GM11168 (cell line): Measurements from ENCODE around the gene P2RX4.
"Not testable (repeated sequence)": the region's sequence is repeated elsewhere in the genome, so short reads cannot be mapped to it uniquely, and the experiment has no call there.

ENCODE experiments used
- in situ Hi-C: fragments of 300-500 bp; cut with MboI; formaldehyde crosslinking; loops from one replicate; pipeline ENCODE4 v1.12.0; 2022; ENCODE audit warnings: low sequenced_read_pairs; ENCODE audit not compliant: unreplicated experiment

Gene P2RX4

DNA sequence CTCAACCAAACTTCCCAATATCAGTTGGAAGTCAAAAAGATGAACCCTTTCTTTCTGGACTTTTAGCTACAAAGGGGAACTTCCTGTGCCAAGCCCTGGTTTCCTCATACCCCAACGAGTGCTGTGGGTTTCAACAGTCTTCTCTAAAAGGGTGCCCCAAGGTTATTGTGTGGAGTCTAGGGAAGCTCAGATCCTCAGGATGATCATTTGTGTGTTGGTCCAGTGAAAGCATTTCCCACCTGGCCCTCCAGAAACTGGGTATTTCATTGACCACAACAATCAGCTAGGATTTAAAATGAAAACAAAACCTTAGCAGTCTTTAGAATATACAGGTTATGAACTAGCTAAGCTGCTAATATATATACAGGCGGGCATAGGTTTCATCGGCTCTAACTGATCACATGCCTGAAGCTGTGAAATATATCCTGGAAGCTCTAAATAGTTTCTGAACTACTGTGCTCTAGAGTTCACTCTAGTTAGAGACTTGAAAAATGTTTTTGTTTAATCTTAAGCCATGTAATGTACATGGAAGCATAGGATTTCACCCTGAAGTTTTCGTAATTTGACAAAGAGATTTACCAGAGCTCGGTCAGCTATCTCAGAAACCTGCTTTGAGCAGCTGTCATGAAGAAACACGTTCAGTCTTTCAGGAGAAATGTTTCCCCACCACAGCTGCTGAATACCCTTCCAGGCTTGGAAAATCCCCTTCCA is 29.6 kb downstream of the P2RX4 start:
- in situ Hi-C loops, result no loop called here

GRCh38 chr12:121240062-121240420 is 30.1 kb downstream of the P2RX4 start:
- in situ Hi-C loops, result no loop called here

GRCh38 chr12:121240484-121241101 is 30.7 kb downstream of the P2RX4 start:
- in situ Hi-C loops, result no loop called here

DNA sequence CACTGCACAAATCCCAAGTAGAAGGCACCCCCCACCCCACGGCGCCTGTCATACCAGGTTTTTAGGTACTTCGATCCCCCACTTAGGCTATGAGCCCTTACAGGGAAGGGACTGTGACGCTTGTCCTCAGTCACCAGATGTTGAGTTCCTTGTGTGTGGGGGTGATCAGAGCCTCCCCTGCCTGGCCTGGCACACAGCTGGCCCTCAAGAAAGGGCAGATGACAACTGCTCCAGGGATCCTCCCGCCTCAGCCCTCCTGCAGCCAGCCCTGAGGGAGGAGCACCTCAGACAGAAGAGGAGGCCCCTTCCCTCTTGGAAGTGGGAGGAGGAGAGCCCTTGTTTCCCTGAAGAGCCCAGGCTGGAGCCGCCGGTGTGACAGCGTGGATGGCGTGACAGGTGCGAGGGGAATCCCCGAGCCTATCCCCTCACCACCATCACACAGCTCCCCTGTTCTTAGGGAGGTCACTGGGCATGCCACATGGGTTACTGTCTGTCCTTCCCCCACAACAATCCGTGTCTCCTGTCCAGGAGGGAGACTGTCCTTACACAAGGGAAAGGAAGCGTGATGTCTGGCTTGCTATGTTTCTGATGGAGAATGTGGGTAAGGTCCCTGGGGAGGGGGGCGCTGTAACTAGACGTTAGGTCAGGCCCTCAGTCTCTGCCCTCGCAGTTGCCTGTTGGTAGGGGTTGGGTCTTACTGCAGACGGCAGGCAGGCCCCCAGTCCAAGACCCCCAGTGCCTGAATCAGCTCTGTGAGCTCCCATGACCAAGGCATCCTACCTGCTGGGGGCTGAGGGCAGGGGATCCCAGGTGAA is 31.4 kb downstream of the P2RX4 start:
- in situ Hi-C loops, result no loop called here

GRCh38 chr12:121245031-121245430 is 35.1 kb downstream of the P2RX4 start:
- in situ Hi-C loops, result no loop called here

DNA sequence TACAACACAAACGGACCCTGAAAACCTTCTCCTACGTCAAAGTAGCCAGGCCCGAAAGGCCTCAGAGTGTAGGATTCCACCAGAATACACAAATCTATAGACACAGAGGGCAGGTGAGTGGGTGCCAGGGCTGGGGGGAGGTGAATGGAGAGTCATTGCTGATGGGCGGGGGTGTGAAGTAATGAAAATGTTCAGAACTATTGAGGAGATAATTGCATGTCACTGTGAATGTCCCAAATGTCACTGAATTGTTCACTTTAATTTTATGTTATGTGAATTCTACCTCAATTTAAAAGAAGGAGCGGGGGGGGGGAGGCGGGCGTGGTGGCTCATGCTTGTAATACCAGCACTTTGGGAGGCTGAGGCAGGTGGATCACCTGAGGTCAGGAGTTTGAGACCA is 36.0 kb downstream of the P2RX4 start:
- in situ Hi-C loops, result no loop called here

DNA sequence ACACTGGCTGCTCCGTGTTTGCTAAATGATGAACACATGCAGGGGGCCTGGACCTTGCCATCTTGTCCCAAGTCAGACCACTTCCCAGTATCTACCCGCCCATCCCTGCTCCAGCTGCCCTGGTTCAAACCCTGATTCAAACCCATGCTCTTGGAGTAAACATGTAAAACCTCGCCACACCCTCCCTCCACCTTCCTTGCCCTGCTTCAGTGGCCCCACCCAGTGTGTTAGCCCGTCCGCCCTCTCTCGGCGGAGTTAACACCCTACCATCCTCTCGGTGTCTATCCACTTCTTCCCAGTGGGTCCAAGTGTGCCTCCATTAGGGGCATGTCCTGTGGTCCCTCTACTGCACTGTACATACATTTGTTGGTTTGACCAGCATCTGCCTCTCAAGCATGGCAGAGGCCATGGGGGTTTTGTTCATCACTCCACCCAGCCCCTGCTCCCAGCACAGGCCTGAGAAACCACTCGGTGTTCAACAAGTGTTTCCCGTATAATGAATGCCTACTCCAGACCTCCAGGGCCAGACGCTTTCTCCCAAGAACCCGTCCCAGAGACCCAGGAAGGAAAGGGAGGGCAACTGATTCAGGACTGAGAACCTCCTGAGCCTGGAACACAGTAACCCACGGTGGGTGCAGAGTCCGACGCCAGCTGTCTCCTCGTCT is 37.1 kb downstream of the P2RX4 start:
- in situ Hi-C loops, result no loop called here

GRCh38 chr12:121248622-121249021 is 38.7 kb downstream of the P2RX4 start:
- in situ Hi-C loops, result no loop called here

- in situ Hi-C loops, result no loop called here
Measured at GRCh38 chr12:121250359-121250758, 40.4 kb downstream of the P2RX4 start.

DNA sequence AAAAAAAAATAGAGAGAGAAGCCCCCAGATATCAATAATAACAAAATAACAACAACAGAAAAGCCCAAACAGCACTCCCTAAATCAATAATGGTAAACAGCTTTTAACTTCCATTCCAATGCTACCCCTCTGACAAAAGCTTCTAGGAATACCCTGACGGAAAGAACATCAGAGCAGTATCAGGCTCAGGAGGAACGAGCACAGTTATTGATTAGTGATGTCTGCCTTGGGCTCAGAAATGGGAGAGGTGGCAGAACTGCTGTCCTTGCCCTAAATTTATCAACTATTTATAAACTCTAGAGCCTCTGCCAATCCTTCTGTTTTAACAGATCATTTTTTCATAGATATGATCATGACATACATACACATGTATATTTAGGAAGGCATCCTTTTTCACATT is 41.9 kb downstream of the P2RX4 start:
- in situ Hi-C loops, result no loop called here

GRCh38 chr12:121252712-121253345 is 42.9 kb downstream of the P2RX4 start:
- in situ Hi-C loops, result no loop called here

DNA sequence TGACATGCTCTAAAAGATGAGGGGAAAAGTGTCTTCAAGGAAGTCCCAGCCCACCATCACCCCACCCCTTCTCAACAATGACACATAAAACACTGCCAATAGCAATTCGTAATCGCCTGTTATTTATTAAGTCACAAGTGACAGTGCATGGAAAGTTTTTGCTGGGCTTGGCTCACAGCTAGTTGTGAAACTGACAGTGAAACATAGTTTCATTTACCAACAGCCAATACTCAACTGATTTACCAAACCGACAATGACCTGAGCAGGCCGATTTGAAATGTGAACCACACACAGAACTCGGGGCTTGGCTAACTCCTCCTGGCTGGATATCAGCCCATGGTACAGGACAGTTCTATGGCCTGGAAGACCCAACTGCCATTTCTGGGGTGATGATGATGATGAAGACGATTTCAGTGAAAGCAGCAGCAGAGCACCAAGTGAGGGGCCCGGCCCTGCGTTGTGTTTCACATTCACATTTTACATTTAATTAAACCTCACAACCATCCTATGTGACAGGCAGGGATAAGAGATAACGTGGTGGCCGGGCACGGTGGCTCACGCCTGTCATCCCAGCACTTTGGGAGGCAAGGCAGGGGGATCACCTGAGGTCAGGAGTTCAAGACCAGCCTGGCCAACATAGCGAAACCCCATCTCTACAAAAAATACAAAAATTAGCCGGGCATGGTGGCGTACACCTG is 43.9 kb downstream of the P2RX4 start:
- in situ Hi-C loops, result no loop called here

DNA sequence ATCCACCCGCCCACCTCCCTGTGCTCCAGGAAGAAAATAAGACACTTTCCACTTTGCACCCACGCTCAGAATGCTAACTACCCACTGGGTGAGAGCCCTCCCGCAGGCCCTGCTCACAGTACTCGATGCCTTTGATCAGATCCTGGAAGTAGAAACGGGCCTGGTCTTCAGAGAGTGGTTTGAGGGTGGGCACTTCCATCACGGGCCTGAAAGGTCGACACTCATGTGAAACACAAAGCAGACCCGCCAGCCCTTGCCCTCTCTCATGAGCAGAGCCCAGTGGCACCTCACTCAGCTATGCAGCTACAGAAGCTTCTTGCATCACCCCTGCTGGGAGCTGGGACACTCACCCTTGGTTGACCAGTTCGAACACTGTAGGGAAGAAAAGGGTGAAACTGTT is 45.5 kb downstream of the P2RX4 start:
- in situ Hi-C loops, result no loop called here

DNA sequence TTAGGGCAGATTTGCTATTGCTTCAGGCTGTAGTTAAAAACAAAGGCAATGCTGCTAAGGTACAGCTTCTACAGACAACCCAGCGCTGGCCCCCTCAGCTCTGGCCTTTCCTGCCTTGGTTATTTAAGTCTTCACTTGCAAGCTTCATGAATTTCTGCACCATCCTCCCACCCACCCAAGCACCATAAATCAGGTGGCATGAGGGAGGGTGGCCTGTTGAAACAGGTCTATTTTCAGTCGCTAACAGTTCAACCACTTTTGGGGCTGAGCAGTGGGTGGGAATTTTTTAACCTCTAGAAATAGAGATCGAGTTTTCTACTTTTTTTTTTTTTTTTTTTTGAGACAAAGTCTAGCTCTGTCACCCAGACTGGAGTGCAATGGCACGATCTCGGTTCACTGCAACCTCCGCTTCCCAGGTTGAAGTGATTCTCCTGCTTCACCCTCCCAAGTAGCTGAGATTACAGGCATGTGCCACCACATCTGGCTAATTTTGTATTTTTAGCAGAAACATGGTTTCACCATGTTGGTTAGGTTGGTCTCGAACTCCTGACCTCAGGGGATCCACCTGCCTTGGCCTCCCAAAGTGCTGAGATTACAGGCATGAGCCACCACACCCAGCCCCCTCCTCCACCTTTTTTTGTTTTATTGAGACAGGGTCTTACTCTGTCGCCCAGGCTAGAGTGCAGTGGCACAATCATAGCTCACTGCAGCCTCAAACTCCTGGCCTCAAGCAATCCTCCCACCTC is 47.9 kb downstream of the P2RX4 start:
- in situ Hi-C loops, result not testable (repeated sequence)

DNA sequence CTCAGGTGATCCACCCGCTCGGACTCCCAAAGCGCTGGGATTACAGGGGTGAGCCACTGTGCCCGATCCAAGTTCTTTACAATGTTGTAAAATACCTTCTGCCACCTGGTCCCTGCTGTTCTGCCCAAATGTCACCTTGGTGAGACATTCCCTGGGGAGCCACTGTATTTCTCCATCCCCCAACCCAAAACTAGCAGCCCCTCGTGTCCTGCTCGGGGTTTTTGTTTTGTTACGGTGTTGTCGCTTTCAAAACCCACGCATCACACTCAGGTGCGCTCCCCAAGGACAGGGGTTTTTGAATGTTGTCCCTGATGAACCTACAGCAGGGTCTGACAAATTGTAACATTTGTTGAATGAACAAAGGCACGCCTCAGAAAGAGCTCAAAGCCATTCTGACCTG is 49.1 kb downstream of the P2RX4 start:
- in situ Hi-C loops, result no loop called here

- in situ Hi-C loops, result no loop called here
Measured at GRCh38 chr12:121260091-121260490, 50.2 kb downstream of the P2RX4 start.

DNA sequence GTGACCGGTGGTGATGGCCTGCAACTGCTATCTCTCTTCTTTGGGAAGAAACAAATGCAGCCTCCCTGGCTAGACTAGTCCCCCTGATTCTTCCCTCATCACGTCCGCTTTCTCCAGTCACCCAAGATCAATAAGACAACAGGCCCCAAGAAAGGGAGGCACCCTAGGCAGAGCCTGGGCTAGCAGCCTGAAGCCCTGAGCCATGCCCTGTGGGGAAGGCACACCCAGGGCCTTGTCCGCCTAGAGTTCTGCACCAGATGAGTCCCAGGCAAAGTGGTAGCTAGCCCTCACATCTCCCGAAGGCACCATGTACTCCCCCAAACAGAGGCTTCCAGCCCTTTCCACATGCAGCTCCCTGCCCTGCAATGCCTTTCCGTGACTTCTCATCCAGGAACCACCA is 51.5 kb downstream of the P2RX4 start:
- in situ Hi-C loops, result no loop called here

DNA sequence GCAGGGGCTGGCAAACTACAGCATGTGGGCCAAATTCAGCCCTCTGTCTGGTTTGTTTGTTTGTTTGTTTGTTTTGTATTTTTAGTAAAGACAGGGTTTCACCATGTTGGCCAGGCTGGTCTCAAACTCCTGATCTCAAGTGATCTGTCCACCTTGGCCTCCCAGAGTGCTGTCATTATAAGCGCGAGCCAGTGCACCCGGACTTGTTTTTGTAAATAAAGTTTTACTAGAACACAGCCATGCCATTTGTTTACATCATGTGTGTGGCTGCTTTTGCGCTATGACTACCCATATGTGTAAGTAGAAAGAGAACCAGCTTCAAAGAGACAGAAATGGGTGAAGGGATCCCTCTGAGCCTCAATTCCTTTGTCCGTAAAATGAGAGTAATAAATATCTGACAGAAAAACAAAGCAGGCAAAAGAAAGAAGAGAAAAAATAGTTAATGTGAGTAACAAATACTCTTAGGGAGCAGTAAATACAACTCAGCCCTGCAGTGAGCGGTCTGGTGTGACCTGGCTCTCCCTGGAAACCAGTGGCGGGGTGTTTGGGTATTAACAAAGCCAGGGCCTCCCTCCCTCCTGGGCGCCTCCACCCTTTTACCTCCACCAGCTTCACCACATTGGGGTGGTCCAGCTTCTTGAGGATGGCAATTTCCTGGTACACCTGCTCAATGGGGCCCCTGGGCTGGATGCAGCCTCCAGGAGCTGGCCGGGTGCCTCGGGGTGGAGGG is 53.4 kb downstream of the P2RX4 start:
- in situ Hi-C loops, result no loop called here

- in situ Hi-C loops, result no loop called here
Measured at GRCh38 chr12:121264135-121264534, 54.2 kb downstream of the P2RX4 start.
